ENCODE data around the gene MLXIP.
"Not testable (repeated sequence)": the region's sequence is repeated elsewhere in the genome, so short reads cannot be mapped to it uniquely, and the experiment has no call there.

MLXIP gene

DNA sequence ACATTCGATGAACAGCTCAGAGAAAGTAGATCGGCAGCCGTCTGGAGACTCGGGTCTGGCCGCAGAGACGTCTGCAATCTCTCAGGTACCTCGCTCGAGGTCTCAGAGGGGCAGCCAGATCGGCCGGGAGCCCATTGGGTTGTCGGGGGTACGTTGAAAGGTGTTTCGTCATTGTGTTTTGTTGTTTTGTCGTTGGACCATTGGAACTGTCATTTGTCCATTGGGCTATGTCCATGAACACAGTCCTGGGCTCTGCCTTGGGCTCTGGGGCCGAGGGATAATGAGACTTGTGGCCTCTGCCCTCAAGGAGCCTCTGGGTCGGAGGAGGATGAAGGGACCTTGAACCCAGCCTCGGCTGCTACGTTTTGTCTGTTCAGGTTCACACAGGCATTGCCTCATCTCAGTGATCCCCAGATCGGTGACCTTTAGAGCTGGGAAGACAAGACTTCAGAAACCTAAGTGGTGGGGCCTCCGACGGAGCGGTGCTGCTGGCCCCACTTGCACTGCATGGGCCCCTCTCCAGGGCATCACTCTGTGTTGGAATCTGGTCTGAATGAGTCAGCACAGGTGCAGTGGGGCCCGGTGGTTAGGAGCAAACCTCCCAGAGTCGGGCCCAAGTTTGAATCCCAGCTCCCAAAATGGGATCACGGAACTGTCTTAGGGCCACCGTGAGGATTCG lies 23.6 kb upstream of the MLXIP start:
- no peak for DNase-seq

DNA sequence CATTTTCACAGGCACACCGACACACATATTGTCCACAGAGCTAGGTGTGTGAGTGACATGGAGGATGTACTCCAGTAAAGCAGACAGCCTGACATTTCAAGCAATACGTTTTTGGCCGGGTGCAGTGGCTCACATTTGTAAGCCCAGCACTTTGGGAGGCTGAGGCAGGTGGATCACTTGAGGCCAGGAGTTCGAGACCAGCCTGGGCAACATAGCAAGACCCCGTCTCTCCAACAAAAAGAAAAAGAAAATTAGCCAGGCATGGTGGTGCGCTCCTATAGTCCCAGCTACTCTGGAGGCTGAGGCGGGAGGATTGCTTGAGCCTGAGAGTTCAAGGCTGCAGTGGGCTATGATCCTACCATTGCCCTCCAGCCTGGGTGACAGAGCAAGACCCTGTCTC lies 22.1 kb upstream of the MLXIP start:
- not testable (repeated sequence) for DNase-seq

DNA sequence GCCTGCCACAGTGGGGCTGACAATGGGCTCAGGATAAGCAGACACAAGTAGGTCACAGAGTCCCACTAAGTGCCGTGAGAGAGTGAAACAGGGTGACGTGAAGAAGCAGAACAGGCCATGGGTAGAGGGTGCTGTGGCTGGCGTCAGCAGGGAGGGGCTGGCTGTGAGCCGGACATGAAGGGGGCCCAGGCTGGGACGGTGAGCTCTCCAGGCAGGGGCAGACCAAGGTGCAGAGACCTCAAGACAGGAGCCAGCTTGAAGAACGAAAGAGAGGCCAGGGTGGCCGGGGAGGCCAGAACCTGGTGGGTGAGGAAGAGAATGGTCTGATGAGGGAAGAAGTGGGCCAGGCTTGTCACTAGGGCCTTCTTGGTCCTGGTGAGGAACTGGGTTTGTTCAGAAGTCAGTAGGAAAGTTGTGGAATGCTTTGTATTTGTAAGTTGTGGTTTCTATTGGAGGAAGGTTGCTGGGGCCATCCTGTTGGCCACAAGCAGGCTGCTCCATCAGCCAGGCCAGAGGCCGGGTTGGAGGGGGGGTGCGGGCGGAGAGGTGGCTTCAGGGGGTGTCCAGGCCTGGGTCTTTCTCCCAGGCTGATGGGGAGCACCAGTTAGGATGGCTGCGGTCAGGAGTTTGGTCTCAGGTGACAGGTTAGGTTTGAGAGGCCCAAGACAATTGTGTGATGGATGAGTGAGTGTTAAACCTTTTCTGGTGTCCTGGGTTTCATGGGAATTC lies 21.4 kb upstream of the MLXIP start:
- DNase-seq: no peak

DNA sequence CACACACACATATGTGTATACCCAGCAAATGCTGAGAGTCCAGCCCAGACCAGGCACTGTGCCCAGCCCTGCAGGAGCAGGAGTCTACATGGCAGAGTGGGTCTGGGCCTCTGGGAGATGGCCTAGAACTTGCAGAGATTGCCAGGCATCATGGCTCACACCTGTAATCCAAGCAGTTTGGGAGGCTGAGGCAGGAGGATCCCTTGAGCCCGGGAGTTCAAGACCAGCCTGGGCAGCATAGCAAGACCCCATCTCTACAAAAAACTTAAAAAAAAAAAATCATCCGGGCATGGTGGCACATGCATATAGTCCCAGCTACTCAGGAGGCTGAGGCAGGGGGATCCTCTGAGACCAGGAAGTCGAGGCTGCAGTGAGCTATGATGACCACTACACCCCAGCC lies 20.8 kb upstream of the MLXIP start:
- no peak for DNase-seq

DNA sequence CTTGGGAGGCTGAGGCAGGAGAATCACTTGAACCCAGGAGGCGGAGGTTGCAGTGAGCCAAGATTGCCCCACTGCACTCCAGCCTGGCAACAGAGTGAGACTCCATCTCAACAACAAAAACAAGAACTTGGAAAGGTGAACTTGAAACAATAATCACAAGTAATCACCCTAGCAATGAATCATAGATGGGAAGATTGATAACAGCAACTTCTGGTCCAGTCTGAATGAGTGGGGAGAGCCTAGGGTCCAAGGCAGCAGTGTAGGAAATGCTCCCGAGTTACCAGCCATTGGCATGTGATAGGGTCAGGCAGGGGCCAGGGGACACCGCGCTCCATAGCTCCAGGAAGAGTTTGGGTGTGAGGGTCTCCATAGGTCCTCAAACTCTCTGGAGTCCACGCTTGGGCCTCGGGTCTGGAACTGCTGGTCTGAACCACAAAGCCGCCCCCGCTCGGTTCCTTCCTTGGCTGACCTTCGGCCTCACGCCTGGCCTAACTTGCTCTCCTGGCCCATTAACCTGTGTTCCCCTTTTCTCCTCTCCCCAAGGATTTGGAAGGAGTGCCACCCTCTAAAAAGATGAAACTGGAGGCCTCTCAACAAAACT lies 19.9 kb upstream of the MLXIP start:
- DNase-seq: no peak

DNA sequence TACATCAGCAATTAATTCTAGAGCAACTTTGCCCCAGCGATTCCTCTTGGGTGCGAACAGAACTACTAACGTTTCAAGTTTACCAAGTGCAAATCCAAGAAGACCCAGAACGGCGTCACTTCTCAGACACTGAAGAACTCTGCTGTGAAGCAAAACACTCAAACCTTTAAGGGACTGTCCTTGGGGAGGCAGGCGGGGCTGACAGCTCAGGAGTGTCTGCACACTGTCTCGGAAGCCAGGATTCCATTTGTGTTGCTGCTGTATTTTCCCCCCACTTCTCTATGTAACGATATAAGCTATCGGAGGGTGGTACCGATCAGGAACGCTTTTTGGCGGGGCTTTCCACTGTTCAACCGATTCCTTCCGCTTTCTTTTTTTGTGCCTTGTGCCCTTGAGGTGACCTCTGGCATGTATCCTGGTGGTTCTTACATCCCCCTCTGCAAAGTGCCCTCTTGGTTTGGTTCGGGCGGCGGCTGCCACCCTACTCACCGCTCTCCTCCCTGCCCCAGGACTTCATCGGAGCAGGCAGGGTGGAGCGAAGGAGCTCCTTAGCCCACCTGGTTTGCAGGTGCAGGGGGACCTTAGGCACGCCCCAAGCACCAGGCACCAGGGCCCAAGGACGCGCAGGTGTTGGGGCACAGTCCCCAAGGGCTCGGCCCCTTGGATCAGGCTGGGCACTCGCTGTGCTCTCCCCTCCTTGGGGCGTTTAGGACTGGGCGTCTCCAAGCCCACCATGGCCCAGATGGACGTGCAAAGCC lies 19.2 kb upstream of the MLXIP start:
- DNase-seq: no peak

DNA sequence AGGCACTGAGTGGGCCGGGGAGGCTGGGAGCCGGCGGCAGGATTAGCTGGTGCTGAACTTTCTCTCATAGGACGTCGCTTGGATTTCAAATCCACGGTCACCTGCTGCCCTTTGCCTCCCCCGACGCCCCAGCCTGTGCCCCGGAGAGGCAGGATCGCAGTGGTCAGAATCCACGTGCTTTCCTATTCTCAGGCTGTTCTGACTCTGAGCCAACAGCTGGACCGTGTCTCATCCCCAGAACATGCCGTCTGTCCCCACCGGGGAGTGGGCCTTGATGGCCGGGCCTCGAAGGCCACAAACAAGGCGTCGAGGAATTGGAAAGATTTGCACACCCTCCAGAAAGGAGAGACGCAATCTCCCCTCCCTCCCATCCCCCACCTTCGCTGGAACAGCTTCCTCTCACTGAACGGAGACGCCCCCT lies 18.5 kb upstream of the MLXIP start:
- DNase-seq: no peak

DNA sequence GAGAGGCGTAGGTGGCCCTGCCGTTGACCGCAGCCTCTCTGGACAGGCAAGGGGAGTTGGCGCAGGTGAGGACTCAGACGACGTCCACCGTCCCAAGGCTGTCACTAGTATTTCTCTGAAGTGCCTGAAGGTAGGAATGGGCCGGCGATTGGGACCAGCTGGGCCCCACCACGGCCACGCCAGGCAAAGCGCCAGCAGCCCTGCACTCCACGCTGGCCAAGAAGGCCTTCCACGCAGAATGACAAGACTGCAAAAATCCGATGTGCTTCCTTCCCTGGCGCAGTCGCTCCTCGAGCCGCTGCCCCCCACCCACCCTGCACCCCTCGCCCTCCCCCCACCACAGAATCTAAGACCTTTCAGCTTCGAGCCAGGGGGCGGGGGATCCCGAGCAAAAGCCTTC lies 17.3 kb upstream of the MLXIP start:
- DNase-seq: no peak

DNA sequence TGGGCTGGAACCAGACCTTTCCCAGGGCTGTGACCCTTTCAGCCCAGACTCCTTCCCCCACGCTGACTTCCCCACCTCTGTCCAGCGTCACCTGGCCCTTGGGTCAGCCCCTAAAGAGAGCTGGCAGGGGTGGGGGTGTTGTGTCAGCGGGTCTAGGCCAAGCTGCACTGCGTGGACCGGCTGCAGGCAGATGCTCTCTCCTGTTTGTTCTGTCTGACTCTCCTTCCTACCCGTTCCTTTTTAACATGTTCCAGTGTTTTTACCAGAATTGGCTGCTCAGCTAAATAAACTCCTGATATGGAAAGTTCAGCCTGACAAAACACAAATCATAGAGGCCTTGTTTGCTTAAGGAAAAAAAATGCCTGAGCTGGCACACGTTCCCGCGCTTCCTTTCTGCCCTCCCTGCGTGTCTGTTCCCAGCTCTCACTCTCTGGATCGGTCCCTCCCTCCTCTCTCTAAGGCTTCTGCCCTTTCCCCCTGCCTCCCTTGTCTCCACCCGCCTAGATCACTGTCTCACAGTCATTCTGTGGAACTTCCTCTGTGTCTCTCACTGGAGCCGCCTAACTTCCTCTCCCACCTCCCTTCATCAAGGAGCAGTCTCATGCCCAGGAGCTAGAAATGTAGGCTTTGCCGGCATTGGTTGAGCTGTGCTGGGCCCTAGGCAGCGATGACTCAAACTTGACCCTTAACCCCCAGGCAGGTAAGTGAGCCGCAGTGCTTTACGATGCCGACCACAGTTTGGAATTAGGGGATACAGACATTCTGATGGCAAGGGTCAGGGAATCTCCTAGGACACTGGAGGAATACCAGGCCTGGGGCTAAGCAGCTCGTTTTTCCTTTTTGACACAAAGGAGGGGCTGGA lies 15.5 kb upstream of the MLXIP start:
- DNase-seq: peak; percentile 69

DNA sequence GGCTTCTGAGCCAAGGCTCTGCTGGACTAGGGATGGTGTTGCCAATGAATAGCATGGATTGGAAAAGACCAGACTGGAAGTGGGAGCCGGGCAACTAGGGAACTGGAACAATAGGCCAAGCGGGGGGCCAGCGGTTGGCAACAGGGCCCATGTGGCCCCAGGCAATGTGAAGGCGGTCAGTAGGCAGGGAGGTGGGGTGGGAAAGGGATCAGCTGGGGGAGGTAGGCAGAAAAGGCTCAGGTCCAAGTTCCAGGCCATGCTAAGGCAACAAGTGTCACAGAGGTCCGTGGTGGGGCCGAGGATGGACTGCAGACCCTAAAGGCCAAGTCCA lies 14.9 kb upstream of the MLXIP start:
- DNase-seq: no peak

DNA sequence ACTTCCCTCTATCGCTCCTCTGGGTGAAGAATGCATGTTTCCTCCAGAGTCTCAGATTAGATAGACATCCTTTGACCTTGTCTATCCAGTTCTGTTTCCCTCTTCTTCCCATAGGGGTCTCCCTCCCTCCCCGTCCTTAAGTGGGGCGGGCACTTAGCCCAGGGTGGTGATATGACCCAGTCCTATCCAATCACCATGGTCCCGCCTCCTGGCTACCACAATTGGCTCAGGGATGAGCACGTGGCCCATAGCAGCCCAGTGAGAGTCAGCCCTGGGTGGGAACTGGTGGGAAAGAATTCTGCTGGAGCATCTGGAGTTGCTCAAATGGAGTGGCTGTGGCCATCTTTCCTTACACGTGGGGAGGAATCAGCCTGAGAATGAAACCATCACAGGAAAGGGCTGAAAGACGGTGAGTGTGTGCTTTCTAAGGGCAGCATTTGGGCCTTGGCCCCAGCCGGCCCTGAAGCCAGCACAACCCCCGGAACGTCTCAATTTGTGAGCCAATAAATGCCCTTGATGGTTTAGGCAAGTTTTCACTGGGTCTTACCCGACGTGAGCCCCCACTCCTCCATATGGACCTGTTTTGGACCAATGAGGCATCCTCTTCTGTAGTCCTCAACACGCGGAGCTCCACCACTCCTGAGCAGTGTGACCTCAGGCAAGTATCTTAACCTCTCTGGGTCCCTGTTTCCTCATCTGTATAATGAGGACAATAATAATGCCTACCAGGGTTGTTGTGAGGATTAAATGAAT lies 14.4 kb upstream of the MLXIP start:
- DNase-seq: peak; percentile 97

DNA sequence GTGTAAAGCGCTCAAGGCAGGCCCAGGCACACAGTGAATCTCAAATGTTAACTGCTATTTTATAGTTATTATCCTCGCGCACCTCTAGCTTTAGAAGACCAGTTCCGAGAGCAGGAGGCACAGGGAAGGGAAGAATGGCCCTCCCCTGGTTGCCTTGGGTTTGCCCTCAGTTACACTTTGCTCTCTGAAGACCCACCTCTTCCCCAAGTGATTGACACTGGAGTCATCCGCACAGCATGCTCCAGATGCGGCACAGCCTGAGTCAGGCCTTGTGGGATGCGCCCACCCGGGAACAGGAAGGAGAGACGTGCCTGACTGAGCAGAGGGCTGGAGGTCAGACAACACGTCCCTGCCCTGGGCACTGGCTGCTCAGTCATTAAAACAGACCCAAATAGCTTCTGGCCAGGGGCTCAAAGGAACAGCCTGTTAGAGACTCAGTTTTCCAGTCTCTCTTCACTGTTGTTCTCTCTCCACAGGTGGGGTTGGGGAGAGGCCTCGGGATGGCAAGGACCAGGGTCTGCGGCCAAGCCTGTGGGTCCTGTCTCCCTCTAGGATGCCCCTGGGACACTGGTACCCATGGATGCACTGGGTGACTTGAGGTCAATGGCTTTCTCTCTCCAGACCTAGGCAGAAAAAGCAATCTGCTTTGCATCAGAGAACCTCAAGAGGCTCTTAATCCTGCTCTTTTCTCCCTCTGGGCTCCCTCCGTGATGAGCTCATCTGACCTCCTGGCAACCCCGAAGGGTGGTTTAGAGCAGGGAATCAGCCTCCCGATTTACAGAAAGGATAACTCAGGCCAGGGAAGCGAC lies 13.6 kb upstream of the MLXIP start:
- DNase-seq: peak; percentile 90

DNA sequence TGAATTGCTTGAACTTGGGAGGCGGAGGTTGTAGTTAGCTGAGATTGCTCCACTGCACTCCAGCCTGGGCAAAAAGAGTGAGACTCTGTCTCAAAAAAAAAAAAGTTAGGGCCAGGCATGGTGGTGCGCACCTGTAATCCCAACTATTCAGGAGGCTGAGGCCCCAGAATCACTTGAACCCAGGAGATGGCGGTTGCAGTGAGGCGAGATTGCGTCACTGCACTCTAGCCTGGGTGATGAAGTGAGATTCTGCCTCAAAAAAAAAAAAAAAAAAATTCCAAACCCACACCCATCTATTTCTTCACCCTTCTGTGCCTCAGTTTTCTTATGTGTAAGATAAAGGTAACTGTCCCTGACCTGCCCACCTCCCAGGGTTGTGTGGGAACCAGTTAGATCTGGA lies 11.0 kb upstream of the MLXIP start:
- no peak for DNase-seq

DNA sequence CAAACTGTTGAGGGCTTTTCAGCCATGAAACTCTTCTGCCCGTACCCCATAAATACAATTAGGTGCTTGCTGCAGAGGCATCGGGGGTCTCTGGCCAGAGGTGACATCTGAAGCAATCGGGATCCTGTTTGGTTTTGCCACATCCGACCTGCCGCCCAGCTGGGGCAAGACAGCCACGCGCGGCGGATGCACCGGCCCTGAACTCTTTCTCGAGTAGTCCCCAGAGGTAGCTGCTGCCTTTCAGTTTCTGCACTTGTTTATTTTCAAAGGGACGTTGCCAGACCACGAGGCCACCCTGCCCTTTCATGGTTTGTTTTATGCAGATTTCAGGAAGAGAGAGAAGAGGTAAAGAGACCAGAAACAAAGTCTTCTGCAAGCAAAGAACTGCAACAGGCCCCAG lies 10.6 kb upstream of the MLXIP start:
- DNase-seq: no peak

DNA sequence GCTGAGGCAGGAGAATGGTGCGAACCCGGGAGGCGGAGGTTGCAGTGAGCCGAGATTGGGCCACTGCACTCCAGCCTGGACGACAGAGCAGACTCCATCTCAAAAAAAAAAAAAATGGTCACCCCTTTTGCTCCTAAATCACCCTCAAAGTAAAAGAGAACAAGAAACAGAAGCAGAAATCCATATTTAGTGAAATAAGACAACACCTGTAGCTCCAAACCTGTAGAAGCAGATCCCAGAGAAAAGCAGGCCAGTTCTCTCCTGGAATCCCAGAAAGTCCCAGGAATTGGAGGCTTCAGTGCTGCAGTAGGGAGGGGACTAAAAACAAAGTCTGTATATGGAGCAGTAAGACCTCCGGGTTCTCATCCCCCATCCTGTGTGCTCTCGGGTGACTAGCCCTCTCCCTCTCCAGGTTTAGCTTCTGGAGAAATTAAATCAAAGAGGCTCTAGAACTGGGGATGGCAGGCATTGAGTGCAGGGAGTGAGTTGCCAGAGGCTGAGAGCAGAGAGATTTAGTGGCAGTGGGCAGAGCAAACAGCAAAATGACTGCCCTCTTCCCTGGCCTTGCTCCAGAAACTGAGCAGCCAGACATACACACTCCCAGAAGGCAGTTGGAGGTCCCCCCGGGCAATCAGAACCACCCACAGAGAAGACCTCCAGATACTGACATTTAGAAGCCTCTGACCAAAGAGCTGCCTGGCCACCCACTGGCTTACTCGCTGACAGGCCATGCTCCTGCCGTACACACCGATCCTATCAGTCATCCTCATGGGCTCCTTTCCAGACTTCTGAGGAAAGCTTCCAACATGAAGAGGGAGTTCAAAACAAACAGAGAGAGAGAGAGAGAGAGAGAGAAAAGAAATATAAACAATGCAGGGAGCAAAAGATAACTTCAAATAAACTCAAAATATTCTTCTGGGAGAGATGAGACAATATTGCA lies 6.3 kb upstream of the MLXIP start:
- peak; percentile 94 for DNase-seq

DNA sequence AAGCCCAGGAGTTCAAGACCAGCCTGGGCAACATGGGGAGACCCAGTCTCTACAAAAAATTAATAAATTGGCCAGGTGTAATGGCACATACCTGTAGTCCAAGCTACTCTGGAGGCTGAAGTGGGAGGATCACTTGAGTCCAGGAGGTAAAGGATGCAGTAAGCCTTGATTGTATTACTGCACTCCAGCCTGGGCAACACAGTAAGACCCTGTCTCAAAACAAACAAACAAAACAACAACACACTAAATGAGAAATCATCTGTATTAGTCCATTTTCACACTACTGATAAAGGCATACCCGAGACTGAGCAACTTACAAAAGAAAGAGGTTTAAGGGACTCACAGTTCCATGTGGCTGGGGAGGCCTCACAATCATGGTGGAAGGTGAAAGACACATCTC lies 4.7 kb upstream of the MLXIP start:
- DNase-seq: no peak

DNA sequence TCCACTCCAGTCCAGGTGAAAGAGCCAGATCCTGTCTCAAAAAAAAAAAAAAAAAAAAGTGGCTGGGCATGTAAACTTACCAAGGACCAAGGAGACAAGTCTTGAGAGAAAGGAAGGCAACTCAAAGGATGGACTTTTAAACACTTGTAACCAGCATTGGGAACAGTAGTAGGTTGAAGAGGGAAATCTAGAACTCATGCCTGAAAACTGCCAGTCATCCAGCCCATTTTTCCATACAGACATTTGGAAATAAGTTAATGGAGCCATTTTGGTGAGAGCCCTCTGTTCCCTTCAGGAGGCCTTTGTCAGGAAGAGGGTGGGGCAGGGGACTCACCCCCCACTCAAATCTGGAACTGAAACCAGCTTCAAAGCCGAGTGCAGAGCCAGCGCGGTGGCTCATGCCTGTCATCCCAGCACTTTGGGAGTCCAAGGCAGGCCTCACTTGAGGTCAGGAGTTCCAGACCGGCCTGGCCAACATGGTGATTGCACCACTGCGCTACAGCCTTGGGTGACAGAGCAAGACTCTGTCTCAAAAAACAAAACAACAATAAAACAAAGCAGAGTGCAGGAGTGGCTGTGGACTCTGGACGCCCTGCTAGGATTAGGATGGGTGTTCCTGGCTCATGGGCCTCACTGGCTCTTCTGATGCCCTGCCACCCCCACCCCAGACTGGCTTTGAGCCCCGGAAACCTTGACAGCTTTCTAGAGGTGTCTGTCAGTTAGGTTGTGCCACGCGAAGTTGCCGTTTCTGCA lies 1.6 kb upstream of the MLXIP start:
- DNase-seq: no peak

DNA sequence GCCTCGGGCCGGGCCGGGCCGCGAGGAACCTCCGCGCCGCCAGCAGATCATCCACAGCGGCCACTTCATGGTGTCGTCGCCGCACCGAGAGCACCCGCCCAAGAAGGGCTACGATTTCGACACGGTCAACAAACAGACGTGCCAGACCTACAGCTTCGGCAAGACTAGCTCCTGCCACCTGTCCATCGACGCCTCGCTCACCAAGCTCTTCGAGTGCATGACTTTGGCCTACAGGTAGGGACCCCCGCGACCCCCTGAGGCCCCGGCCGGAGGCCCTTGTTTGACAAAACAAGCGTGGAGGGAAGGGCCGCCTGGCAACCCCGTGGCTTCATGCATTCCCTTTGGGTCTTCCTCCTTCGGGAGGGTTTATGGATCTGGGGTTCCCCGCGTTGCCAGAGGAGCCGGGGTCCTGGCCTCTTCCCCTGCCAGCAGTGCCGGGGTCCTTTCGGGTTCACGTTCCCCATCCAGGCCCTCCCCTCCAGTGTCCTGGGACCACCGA lies 526 bp downstream of the MLXIP start:
- no peak for DNase-seq

Measured in fibroblast of skin of abdomen (primary cell).